GM23338 (cell line): Measurements from ENCODE around the gene PIK3R5. TPM values are rescaled to one million over a fixed set of nuclear protein-coding genes. Genes with fewer than 3 reads are reported as not detected.

Source experiments
- ATAC-seq: fragments of 200-7000 bp; cut with Tn5 transposase; 3 replicates; pipeline ENCODE4 v1.9.1; 2020
- DNase-seq: peaks from one replicate; pipeline ENCODE4 v3.0.0-alpha.2; 2015; ENCODE audit warnings: low spot score
- H2AFZ ChIP-seq: fragments of 200-600 bp; sonication (generic); 2 replicates; pipeline ENCODE4 v1.8.0; 2016; ENCODE audit warnings: antibody characterized with exemption, mild to moderate bottlenecking, moderate library complexity
- H3F3A ChIP-seq: fragments of 200-600 bp; sonication (generic); replicated peaks from 2 replicates; pipeline ENCODE4 v1.8.0; 2017; ENCODE audit warnings: antibody characterized with exemption, mixed run types, low read depth
- H3K27ac ChIP-seq: fragments of 200-600 bp; sonication (generic); 2 replicates; pipeline ENCODE4 v1.6.1; 2016; ENCODE audit warnings: low read depth
- H3K27me3 ChIP-seq: fragments of 200-600 bp; sonication (generic); 2 replicates; pipeline ENCODE4 v1.8.0; 2016; ENCODE audit warnings: mild to moderate bottlenecking, mixed run types, moderate library complexity; ENCODE audit not compliant: insufficient read depth
- H3K36me3 ChIP-seq: fragments of 200-600 bp; sonication (generic); 2 replicates; pipeline ENCODE4 v1.8.0; 2016; ENCODE audit warnings: mild to moderate bottlenecking; ENCODE audit not compliant: insufficient read depth
- H3K4me1 ChIP-seq: fragments of 200-600 bp; sonication (generic); 2 replicates; pipeline ENCODE4 v1.8.0; 2016; ENCODE audit warnings: mild to moderate bottlenecking, moderate library complexity; ENCODE audit not compliant: insufficient read depth
- H3K4me2 ChIP-seq: fragments of 200-600 bp; sonication (generic); 2 replicates; pipeline ENCODE4 v1.7.1; 2017; ENCODE audit warnings: mixed run types
- H3K4me3 ChIP-seq: fragments of 200-600 bp; sonication (generic); 2 replicates; pipeline ENCODE4 v1.6.1; 2016; ENCODE audit warnings: mixed run types
- H3K79me2 ChIP-seq: fragments of 200-600 bp; sonication (generic); replicated peaks from 2 replicates; pipeline ENCODE4 v1.8.0; 2017; ENCODE audit warnings: mild to moderate bottlenecking; ENCODE audit not compliant: insufficient read depth
- H3K9me2 ChIP-seq: fragments of 200-600 bp; sonication (generic); 2 replicates; pipeline ENCODE4 v1.8.0; 2017; ENCODE audit not compliant: insufficient read depth
- H4K20me1 ChIP-seq: fragments of 200-600 bp; sonication (generic); replicated peaks from 2 replicates; pipeline ENCODE4 v1.8.0; 2017; ENCODE audit warnings: mild to moderate bottlenecking; ENCODE audit not compliant: insufficient read depth
- H3K27ac Mint-ChIP-seq: 2 replicates; pipeline ENCODE4 v1.8.0; 2020; ENCODE audit warnings: inconsistent platforms, mild to moderate bottlenecking, moderate library complexity, mixed read lengths
- H3K27me3 Mint-ChIP-seq: 3 replicates; pipeline ENCODE4 v1.8.0; 2022; ENCODE audit warnings: low read depth, mild to moderate bottlenecking, moderate library complexity, mixed read lengths, inconsistent platforms; ENCODE audit not compliant: insufficient read depth, poor library complexity
- H3K36me3 Mint-ChIP-seq: 3 replicates; pipeline ENCODE4 v1.8.0; 2021; ENCODE audit warnings: low read depth, mild to moderate bottlenecking, inconsistent platforms, moderate library complexity, mixed read lengths
- H3K4me1 Mint-ChIP-seq: 3 replicates; pipeline ENCODE4 v1.8.0; 2020; ENCODE audit warnings: mild to moderate bottlenecking, inconsistent platforms, mixed read lengths
- H3K4me3 Mint-ChIP-seq: 3 replicates; pipeline ENCODE4 v1.8.0; 2021; ENCODE audit warnings: moderate library complexity, mild to moderate bottlenecking, inconsistent platforms, mixed read lengths
- H3K9me3 Mint-ChIP-seq: 3 replicates; pipeline ENCODE4 v1.8.0; 2020; ENCODE audit warnings: moderate library complexity, mild to moderate bottlenecking, inconsistent platforms, mixed read lengths
- CREB1 ChIP-seq: fragments of 250-450 bp; sonication (Bioruptor Pico); IDR thresholded peaks from 2 replicates; pipeline ENCODE4 v1.5.0; 2020; ENCODE audit warnings: low read depth, mild to moderate bottlenecking, moderate library complexity
- EZH2 ChIP-seq: fragments of 200-600 bp; sonication (generic); IDR thresholded peaks from one replicate; pipeline ENCODE4 v1.8.0; 2017; ENCODE audit warnings: antibody characterized with exemption, mild to moderate bottlenecking, low read depth; ENCODE audit not compliant: unreplicated experiment
- JUNB ChIP-seq: IDR thresholded peaks from one replicate; pipeline ENCODE4 v1.6.1; 2016; ENCODE audit warnings: antibody characterized with exemption; ENCODE audit not compliant: unreplicated experiment
- POLR2AphosphoS5 ChIP-seq: IDR thresholded peaks from 2 replicates; pipeline ENCODE4 v1.6.1; 2016; ENCODE audit warnings: antibody characterized with exemption, low read depth
- ZNF114 ChIP-seq: fragments of 250-450 bp; sonication (Bioruptor Pico); IDR thresholded peaks from 2 replicates; pipeline ENCODE4 v1.5.0; 2020; ENCODE audit warnings: mild to moderate bottlenecking, moderate library complexity
- polyA plus RNA-seq: library from polyadenylated mRNA; unstranded; fragments of >200 nt; fragmentation: Nextera tagmentation; extraction: Ambion mirVana; gene quantifications from 2 replicates; pipeline ENCODE4 v1.2.1, GENCODE V29; 2016
- total RNA-seq: library from RNA; depleted of rRNA; stranded (reverse); fragments of >200 nt; shearing (Covaris generic); gene quantifications from 2 replicates; pipeline ENCODE4 v1.2.3, GENCODE V29; 2014
- TF ChIP-seq, protein P1 (sequence below): fragments of 250-450 bp; sonication (Bioruptor Pico); IDR thresholded peaks from 2 replicates; pipeline ENCODE4 v1.5.0; 2020; ENCODE audit warnings: mild to moderate bottlenecking, moderate library complexity
- TF ChIP-seq, protein P2 (sequence below): IDR thresholded peaks from one replicate; pipeline ENCODE4 v1.6.1; 2018; ENCODE audit warnings: antibody characterized with exemption; ENCODE audit not compliant: unreplicated experiment

The PIK3R5 gene
- total and polyA plus RNA-seq, 2 experiments from 2014 or later, result 1.7 to 9.4 TPM

DNA sequence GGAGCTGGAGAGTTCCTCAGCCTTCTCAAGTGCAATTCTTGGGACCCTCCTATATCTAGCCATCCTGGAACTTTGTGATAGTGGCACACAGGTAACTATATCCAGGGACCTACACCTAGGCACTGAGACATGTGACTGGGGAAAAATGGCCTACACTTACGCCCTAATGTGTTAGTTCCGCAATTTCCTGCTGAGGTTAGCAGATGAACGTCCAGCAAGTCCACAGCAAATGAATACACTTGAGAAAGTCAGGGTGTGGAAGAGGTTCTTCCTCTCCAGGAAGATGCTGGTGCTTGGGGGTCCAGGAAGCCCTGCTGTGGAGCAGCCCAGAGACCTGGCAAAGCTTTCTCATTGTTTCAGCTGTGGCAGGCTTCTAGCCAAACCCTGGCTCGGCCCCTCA, 20.8 kb downstream of the PIK3R5 start (continued):
- TF ChIP-seq, protein P1, sequence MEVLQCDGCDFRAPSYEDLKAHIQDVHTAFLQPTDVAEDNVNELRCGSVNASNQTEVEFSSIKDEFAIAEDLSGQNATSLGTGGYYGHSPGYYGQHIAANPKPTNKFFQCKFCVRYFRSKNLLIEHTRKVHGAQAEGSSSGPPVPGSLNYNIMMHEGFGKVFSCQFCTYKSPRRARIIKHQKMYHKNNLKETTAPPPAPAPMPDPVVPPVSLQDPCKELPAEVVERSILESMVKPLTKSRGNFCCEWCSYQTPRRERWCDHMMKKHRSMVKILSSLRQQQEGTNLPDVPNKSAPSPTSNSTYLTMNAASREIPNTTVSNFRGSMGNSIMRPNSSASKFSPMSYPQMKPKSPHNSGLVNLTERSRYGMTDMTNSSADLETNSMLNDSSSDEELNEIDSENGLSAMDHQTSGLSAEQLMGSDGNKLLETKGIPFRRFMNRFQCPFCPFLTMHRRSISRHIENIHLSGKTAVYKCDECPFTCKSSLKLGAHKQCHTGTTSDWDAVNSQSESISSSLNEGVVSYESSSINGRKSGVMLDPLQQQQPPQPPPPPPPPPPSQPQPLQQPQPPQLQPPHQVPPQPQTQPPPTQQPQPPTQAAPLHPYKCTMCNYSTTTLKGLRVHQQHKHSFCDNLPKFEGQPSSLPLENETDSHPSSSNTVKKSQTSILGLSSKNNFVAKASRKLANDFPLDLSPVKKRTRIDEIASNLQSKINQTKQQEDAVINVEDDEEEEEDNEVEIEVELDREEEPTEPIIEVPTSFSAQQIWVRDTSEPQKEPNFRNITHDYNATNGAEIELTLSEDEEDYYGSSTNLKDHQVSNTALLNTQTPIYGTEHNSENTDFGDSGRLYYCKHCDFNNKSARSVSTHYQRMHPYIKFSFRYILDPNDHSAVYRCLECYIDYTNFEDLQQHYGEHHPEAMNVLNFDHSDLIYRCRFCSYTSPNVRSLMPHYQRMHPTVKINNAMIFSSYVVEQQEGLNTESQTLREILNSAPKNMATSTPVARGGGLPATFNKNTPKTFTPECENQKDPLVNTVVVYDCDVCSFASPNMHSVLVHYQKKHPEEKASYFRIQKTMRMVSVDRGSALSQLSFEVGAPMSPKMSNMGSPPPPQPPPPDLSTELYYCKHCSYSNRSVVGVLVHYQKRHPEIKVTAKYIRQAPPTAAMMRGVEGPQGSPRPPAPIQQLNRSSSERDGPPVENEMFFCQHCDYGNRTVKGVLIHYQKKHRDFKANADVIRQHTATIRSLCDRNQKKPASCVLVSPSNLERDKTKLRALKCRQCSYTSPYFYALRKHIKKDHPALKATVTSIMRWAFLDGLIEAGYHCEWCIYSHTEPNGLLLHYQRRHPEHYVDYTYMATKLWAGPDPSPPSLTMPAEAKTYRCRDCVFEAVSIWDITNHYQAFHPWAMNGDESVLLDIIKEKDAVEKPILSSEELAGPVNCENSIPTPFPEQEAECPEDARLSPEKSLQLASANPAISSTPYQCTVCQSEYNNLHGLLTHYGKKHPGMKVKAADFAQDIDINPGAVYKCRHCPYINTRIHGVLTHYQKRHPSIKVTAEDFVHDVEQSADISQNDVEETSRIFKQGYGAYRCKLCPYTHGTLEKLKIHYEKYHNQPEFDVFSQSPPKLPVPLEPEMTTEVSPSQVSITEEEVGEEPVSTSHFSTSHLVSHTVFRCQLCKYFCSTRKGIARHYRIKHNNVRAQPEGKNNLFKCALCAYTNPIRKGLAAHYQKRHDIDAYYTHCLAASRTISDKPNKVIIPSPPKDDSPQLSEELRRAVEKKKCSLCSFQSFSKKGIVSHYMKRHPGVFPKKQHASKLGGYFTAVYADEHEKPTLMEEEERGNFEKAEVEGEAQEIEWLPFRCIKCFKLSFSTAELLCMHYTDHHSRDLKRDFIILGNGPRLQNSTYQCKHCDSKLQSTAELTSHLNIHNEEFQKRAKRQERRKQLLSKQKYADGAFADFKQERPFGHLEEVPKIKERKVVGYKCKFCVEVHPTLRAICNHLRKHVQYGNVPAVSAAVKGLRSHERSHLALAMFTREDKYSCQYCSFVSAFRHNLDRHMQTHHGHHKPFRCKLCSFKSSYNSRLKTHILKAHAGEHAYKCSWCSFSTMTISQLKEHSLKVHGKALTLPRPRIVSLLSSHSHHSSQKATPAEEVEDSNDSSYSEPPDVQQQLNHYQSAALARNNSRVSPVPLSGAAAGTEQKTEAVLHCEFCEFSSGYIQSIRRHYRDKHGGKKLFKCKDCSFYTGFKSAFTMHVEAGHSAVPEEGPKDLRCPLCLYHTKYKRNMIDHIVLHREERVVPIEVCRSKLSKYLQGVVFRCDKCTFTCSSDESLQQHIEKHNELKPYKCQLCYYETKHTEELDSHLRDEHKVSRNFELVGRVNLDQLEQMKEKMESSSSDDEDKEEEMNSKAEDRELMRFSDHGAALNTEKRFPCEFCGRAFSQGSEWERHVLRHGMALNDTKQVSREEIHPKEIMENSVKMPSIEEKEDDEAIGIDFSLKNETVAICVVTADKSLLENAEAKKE (CRISPR knock-in tag), result no peak
- TF ChIP-seq CREB1 (CRISPR knock-in tag), result no peak
- TF ChIP-seq POLR2AphosphoS5, result no peak
- TF ChIP-seq EZH2, result no peak

DNA sequence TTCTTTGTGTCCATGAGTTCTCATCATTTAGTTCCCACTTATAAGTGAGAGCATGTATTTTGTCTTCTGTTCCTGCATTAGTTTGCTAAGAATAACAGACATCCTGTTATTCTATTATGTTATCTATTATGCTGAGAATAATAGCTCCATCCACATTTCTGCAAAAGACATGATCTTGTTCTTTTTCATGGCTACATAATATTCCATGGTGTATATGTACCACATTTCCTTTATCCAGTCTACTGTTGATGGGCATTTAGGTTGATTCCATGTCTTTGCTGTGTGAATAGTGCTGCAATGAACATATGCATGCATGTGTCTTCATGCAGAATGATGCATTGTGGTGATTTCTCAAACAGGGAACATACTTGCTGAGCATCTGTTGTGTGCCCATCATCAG, 21.4 kb downstream of the PIK3R5 start:
- Histone ChIP-seq H3K36me3 (no peaks in the 10 kb centered on the region), H3K27me3 (no peaks in the 10 kb centered on the region), H4K20me1 (no peaks in the 10 kb centered on the region), H3K4me3 (no peak overlapping the region), H3F3A (no peaks in the 10 kb centered on the region), H3K79me2 (no peaks in the 10 kb centered on the region), H3K4me1 (peaks cover 12% of the 10 kb centered on the region; the same call in 1 of the 2 replicates), H3K4me2 (no peak overlapping the region), H3K9me2 (0 out of 2 replicates have a peak, but pooled peaks cover 2% of the 10 kb centered on the region), H3K27ac (no peak overlapping the region), H2AFZ (no peak overlapping the region)
- no peak overlapping the region for H3K4me3 Mint-ChIP-seq
- no peak for DNase-seq
- H3K4me1 Mint-ChIP-seq, result peaks cover 21% of the 10 kb centered on the region
- no peak for ATAC-seq
- H3K27me3 Mint-ChIP-seq, result no peaks in the 10 kb centered on the region
- no peaks in the 10 kb centered on the region; the same call in none of the 3 replicates for H3K9me3 Mint-ChIP-seq
- no peak overlapping the region for H3K27ac Mint-ChIP-seq
- H3K36me3 Mint-ChIP-seq, result peaks cover 2% of the 10 kb centered on the region; the same call in 1 of the 3 replicates
- TF ChIP-seq JUNB (no peak), ZNF114 (CRISPR knock-in tag) (no peak), POLR2AphosphoS5 (no peak), CREB1 (CRISPR knock-in tag) (no peak)
- TF ChIP-seq, protein P2, sequence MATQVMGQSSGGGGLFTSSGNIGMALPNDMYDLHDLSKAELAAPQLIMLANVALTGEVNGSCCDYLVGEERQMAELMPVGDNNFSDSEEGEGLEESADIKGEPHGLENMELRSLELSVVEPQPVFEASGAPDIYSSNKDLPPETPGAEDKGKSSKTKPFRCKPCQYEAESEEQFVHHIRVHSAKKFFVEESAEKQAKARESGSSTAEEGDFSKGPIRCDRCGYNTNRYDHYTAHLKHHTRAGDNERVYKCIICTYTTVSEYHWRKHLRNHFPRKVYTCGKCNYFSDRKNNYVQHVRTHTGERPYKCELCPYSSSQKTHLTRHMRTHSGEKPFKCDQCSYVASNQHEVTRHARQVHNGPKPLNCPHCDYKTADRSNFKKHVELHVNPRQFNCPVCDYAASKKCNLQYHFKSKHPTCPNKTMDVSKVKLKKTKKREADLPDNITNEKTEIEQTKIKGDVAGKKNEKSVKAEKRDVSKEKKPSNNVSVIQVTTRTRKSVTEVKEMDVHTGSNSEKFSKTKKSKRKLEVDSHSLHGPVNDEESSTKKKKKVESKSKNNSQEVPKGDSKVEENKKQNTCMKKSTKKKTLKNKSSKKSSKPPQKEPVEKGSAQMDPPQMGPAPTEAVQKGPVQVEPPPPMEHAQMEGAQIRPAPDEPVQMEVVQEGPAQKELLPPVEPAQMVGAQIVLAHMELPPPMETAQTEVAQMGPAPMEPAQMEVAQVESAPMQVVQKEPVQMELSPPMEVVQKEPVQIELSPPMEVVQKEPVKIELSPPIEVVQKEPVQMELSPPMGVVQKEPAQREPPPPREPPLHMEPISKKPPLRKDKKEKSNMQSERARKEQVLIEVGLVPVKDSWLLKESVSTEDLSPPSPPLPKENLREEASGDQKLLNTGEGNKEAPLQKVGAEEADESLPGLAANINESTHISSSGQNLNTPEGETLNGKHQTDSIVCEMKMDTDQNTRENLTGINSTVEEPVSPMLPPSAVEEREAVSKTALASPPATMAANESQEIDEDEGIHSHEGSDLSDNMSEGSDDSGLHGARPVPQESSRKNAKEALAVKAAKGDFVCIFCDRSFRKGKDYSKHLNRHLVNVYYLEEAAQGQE, result no peak
